HG02852 (cell line): ENCODE measurements around the gene NUMB.
"Not testable (repeated sequence)": the region's sequence is repeated elsewhere in the genome, so short reads cannot be mapped to it uniquely, and the experiment has no call there.

ENCODE experiments used
- ATAC-seq: cut with Tn5 transposase; IDR thresholded peaks from one replicate; pipeline ENCODE4 v1.9.1; 2021; ENCODE audit warnings: mild to moderate bottlenecking, moderate library complexity; ENCODE audit not compliant: unreplicated experiment

NUMB gene

GRCh38 chr14:73365727-73366126 lies 92.6 kb downstream of the NUMB start:
- ATAC-seq = no peak

- ATAC-seq = no peak
Measured at GRCh38 chr14:73364559-73364958, 93.8 kb downstream of the NUMB start.

- ATAC-seq = no peak
Measured at GRCh38 chr14:73359445-73359844, 98.9 kb downstream of the NUMB start.

GRCh38 chr14:73358187-73358586 lies 100.2 kb downstream of the NUMB start:
- no peak for ATAC-seq

- not testable (repeated sequence) for ATAC-seq
Measured at GRCh38 chr14:73349091-73349490, 109.3 kb downstream of the NUMB start.

- ATAC-seq = no peak
Measured at GRCh38 chr14:73344319-73344718, 114.0 kb downstream of the NUMB start.

GRCh38 chr14:73342670-73343069 lies 115.7 kb downstream of the NUMB start:
- ATAC-seq = no peak

GRCh38 chr14:73339846-73340595 lies 118.3 kb downstream of the NUMB start:
- ATAC-seq = no peak

- ATAC-seq = no peak
Measured at GRCh38 chr14:73339206-73339605, 119.1 kb downstream of the NUMB start.

GRCh38 chr14:73338551-73338950 lies 119.8 kb downstream of the NUMB start:
- no peak for ATAC-seq

- ATAC-seq = no peak
Measured at GRCh38 chr14:73333031-73333430, 125.3 kb downstream of the NUMB start.

GRCh38 chr14:73325630-73326299 lies 132.6 kb downstream of the NUMB start:
- ATAC-seq = no peak

- no peak for ATAC-seq
Measured at GRCh38 chr14:73325063-73325462, 133.3 kb downstream of the NUMB start.

- no peak for ATAC-seq
Measured at GRCh38 chr14:73324533-73324932, 133.8 kb downstream of the NUMB start.

GRCh38 chr14:73323896-73324399 lies 134.4 kb downstream of the NUMB start:
- ATAC-seq = no peak

- no peak for ATAC-seq
Measured at GRCh38 chr14:73313151-73313550, 145.2 kb downstream of the NUMB start.

GRCh38 chr14:73312687-73313086 lies 145.7 kb downstream of the NUMB start:
- ATAC-seq = no peak

GRCh38 chr14:73311708-73312030 lies 146.7 kb downstream of the NUMB start:
- no peak for ATAC-seq

- ATAC-seq = not testable (repeated sequence)
Measured at GRCh38 chr14:73309207-73309606, 149.1 kb downstream of the NUMB start.

- ATAC-seq = no peak
Measured at GRCh38 chr14:73307261-73307660, 151.1 kb downstream of the NUMB start.

- ATAC-seq = no peak
Measured at GRCh38 chr14:73305499-73305898, 152.8 kb downstream of the NUMB start.

- ATAC-seq = no peak
Measured at GRCh38 chr14:73295198-73295796, 163.0 kb downstream of the NUMB start.
